H54 (cell line): ENCODE data around the gene FBXL4.

Experiments used
- DNase-seq: peaks from one replicate; pipeline ENCODE4 v3.0.0; 2011; ENCODE audit warnings: low spot score, mixed read lengths; ENCODE audit not compliant: insufficient read length
- FAIRE-seq: peaks from 3 replicates; lab custom pipeline; 2011; peaks lifted over from hg19 to GRCh38; lab: Jason Lieb, UNC
- POLR2A ChIP-seq: IDR thresholded peaks from 2 replicates; pipeline ENCODE4 v1.6.1; 2011; ENCODE audit warnings: low read depth, mild to moderate bottlenecking, low read length

Gene FBXL4

GRCh38 chr6:98885330-98885729 lies 62.4 kb downstream of the FBXL4 start:
- no peak for DNase-seq
- no peak for FAIRE-seq
- no peak for TF ChIP-seq POLR2A

- no peak for FAIRE-seq
- no peak for TF ChIP-seq POLR2A
- no peak for DNase-seq
These were observed 67.3 kb downstream of the FBXL4 start for GRCh38 chr6:98880486-98880885.

GRCh38 chr6:98877250-98877649 lies 70.5 kb downstream of the FBXL4 start:
- FAIRE-seq (no peak), DNase-seq (no peak)
- no peak for TF ChIP-seq POLR2A

- DNase-seq, result no peak
- TF ChIP-seq POLR2A, result no peak
- no peak for FAIRE-seq
These were observed 72.4 kb downstream of the FBXL4 start for GRCh38 chr6:98875375-98875774.

- FAIRE-seq, result no peak
- no peak for TF ChIP-seq POLR2A
- DNase-seq, result no peak
These were observed 75.9 kb downstream of the FBXL4 start for GRCh38 chr6:98871821-98872220.

- DNase-seq (no peak), FAIRE-seq (no peak)
- TF ChIP-seq POLR2A, result no peak
These were observed 76.7 kb downstream of the FBXL4 start for GRCh38 chr6:98871057-98871456.

GRCh38 chr6:98864497-98864896 lies 83.2 kb downstream of the FBXL4 start:
- no peak for FAIRE-seq
- no peak for TF ChIP-seq POLR2A
- no peak for DNase-seq

GRCh38 chr6:98848539-98849242 lies 99.1 kb downstream of the FBXL4 start:
- TF ChIP-seq POLR2A, result no peak
- no peak for DNase-seq
- no peak for FAIRE-seq

- FAIRE-seq, result no peak
- DNase-seq, result no peak
- TF ChIP-seq POLR2A, result no peak
These were observed 99.8 kb downstream of the FBXL4 start for GRCh38 chr6:98847779-98848538.

GRCh38 chr6:98847416-98847778 lies 100.3 kb downstream of the FBXL4 start:
- DNase-seq (no peak), FAIRE-seq (no peak)
- TF ChIP-seq POLR2A, result no peak

GRCh38 chr6:98846021-98846380 lies 101.7 kb downstream of the FBXL4 start:
- DNase-seq (no peak), FAIRE-seq (no peak)
- no peak for TF ChIP-seq POLR2A

- FAIRE-seq (peak; percentile 53), DNase-seq (peak; percentile 71)
- no peak for TF ChIP-seq POLR2A
These were observed 102.3 kb downstream of the FBXL4 start for GRCh38 chr6:98845211-98846020.

- TF ChIP-seq POLR2A, result no peak
- FAIRE-seq (no peak), DNase-seq (no peak)
These were observed 103.2 kb downstream of the FBXL4 start for GRCh38 chr6:98844244-98845210.
